ENCODE data around the gene MON1B. TPM values are rescaled to one million over a fixed set of nuclear protein-coding genes. Genes with fewer than 3 reads are reported as not detected.

MON1B gene
- total RNA-seq (10 to 100 TPM; 48.3 to 64.3 TPM), polyA plus RNA-seq (ENCODE audit: insufficient read length in 6 of 6) (10 to 100 TPM; 22.1 to 26.1 (median 23.9) TPM)
- long read RNA-seq, donor 1, full-length matches to known transcripts = 10 of 10 reads
- long read RNA-seq, donor 1, partial matches to known transcripts = 0 of 10 reads
- long read RNA-seq, donor 1, other reads (novel, unspliced or antisense) = 0 of 10 reads
- long read RNA-seq, donor 2, full-length matches to known transcripts = 10 of 10 reads
- long read RNA-seq, donor 2, partial matches to known transcripts = 0 of 10 reads
- long read RNA-seq, donor 2, other reads (novel, unspliced or antisense) = 0 of 10 reads
- long read RNA-seq, donor 3, full-length matches to known transcripts = 3 of 3 reads
- long read RNA-seq, donor 3, partial matches to known transcripts = 0 of 3 reads
- long read RNA-seq, donor 3, other reads (novel, unspliced or antisense) = 0 of 3 reads
- long read RNA-seq, donor 4, full-length matches to known transcripts = 1 of 2 reads
- long read RNA-seq, donor 4, partial matches to known transcripts = 1 of 2 reads
- long read RNA-seq, donor 4, other reads (novel, unspliced or antisense) = 0 of 2 reads
- long read RNA-seq, donor 5, full-length matches to known transcripts = 9 of 9 reads
- long read RNA-seq, donor 5, partial matches to known transcripts = 0 of 9 reads
- long read RNA-seq, donor 5, other reads (novel, unspliced or antisense) = 0 of 9 reads
- long read RNA-seq, donor 6, full-length matches to known transcripts = 8 of 8 reads
- long read RNA-seq, donor 6, partial matches to known transcripts = 0 of 8 reads
- long read RNA-seq, donor 6, other reads (novel, unspliced or antisense) = 0 of 8 reads
- long read RNA-seq, donor 7, full-length matches to known transcripts = 4 of 4 reads
- long read RNA-seq, donor 7, partial matches to known transcripts = 0 of 4 reads
- long read RNA-seq, donor 7, other reads (novel, unspliced or antisense) = 0 of 4 reads
- long read RNA-seq, donor 8, full-length matches to known transcripts = 10 of 10 reads
- long read RNA-seq, donor 8, partial matches to known transcripts = 0 of 10 reads
- long read RNA-seq, donor 8, other reads (novel, unspliced or antisense) = 0 of 10 reads
- long read RNA-seq, donor 9 = 0 reads
- long read RNA-seq, donor 10, full-length matches to known transcripts = 4 of 8 reads
- long read RNA-seq, donor 10, partial matches to known transcripts = 3 of 8 reads
- long read RNA-seq, donor 10, other reads (novel, unspliced or antisense) = 1 of 8 reads
- long read RNA-seq, donor 11 = 0 reads
- long read RNA-seq, donor 12, full-length matches to known transcripts = 9 of 9 reads
- long read RNA-seq, donor 12, partial matches to known transcripts = 0 of 9 reads
- long read RNA-seq, donor 12, other reads (novel, unspliced or antisense) = 0 of 9 reads

- Histone ChIP-seq H3K36me3 (peaks cover 0 to 27% of the 10 kb centered on the region in 2 donors), H3K27me3 (no peaks in the 10 kb centered on the region), H3K4me3 (peak within 1 kb of the TSS; percentile 63 to 67), H3K4me1 (peaks cover 5 to 26% of the 10 kb centered on the region in 2 donors), H3K9me3 (no peaks in the 10 kb centered on the region), H3K27ac (peak within 1 kb of the TSS; percentile 96 to 100)
- TF ChIP-seq CTCF (IDR thresholded peaks at IDR 0.05) = no peak
- intact Hi-C loops (cut with DNase I) = no loop called here
- DNase-seq (peak; percentile 94 to 98 (median 98)), ATAC-seq (peak; percentile 99)
Measured at GRCh38 chr16:77190478-77191258, at the start of gene MON1B. MON1B (plus strand) TSS chr16:77191190; CDS start chr16:77191486, 296 bp downstream.

GRCh38 chr16:77143364-77143763, 47.6 kb upstream of the MON1B start:
- intact Hi-C loops (cut with DNase I) = no loop called here
- ATAC-seq = no peak
- no peak for TF ChIP-seq CTCF (IDR thresholded peaks at IDR 0.05)

GRCh38 chr16:77148121-77148520, 42.9 kb upstream of the MON1B start:
- no peak for ATAC-seq

More at GRCh38 chr16:77143364-77143763, 47.6 kb upstream of the MON1B start:
- Histone ChIP-seq H3K27me3 (no peaks in the 10 kb centered on the region), H3K4me1 (no peaks in the 10 kb centered on the region), H3K9me3 (peaks cover 0 to 8% of the 10 kb centered on the region in 2 donors), H3K27ac (no peak overlapping the region), H3K36me3 (no peaks in the 10 kb centered on the region), H3K4me3 (no peak overlapping the region)
- no peak for DNase-seq

More at GRCh38 chr16:77148121-77148520, 42.9 kb upstream of the MON1B start:
- intact Hi-C loops (cut with DNase I) = no loop called here
- Histone ChIP-seq H3K27ac (no peak overlapping the region), H3K36me3 (no peaks in the 10 kb centered on the region), H3K4me3 (no peak overlapping the region), H3K27me3 (no peaks in the 10 kb centered on the region), H3K9me3 (peaks cover 0 to 8% of the 10 kb centered on the region in 2 donors), H3K4me1 (no peaks in the 10 kb centered on the region)
- DNase-seq = no peak
- TF ChIP-seq CTCF (IDR thresholded peaks at IDR 0.05) = no peak
